Stimulated activated CD8-positive, alpha-beta memory T cell treated with anti-CD3 and anti-CD28 coated beads, Interleukin-15, amount 100 ng/mL, for 24 hours (primary cell): Measurements from ENCODE around the gene CDK6.

Experiments
- DNase-seq: peaks from one replicate; pipeline ENCODE4 v3.0.0-alpha.2; 2020; ENCODE audit warnings: low read depth

The CDK6 gene

GRCh38 chr7:92826258-92826938 lies 10.0 kb downstream of the CDK6 start:
- DNase-seq: no peak

DNA sequence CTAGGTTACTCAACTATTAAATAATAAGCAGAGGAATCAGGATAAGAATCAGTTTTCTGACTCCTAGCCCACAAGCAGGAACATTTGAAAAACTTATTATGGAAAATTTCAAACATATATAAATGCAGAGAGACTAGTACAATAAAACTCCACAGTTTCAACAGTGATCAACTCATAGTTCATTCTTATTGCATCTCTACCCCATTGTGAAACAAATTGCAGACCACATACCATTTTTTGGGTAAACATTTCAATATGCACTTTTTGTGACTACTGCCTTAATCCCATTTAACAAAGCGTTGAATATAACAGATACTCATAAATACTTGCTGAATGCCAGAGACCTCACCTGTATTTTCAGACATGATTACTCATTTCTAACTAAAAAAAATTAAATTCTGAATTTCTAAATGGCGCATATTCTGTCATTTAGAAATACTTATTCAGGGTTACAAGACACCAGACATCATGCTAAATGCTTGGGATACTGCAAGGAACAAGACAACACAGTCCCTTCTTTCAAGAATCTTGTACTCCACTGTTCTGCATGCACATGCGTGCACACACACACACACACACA lies 11.4 kb downstream of the CDK6 start:
- DNase-seq: no peak

DNA sequence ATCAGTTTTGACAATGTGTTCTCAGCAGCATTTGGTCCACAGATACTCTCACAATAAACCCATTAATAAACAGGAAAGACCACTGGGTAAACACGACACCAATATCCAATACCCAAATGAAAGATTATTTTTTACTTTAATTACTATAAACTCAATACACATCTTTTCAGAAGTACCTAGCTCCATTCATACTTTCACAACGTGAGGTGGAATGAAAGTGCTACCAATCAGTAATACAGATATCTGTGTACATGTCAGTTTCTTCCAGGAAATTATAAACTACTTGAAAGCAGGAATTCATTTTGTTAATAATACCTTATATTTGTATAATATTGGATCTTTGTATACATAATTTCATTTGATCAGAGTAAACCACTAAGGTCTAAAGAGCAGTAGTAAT lies 11.9 kb downstream of the CDK6 start:
- DNase-seq: no peak

DNA sequence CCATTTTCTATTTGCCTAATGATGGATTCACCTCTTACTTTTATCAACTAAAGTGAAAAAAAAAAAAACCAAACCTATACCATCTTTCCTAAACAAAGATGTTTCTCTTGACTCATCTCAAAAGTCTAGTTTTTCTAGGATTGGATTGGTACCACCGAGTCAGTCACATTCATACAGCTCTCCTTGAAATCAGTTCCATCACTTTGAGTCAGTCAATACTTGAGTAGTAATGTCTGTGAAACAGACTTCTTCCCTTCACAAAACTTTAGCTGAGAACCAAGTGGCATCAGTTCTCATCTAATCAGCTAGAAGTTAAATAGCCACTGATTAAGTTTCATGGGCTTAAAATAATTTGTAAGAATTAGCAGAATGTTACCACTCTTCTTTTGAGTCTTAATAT lies 13.3 kb downstream of the CDK6 start:
- no peak for DNase-seq

DNA sequence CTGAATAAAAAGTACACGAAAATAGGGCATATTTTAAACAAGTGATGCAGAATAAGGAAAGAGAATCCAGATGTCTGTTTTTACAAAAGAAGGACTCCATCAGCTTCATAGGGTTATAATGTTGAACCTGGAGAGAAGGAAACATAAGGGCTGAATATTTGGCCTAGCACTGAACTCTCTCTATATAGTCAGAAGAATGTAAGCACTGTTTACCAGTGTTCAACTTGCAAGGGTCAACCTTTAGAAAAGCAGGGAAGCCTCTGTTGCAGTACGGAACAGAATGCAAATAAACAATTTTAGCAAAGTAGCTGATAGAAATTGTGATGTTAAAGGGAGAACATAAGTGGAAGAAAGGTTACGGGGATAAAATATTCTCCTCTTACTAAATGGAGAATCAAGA lies 16.2 kb downstream of the CDK6 start:
- no peak for DNase-seq

DNA sequence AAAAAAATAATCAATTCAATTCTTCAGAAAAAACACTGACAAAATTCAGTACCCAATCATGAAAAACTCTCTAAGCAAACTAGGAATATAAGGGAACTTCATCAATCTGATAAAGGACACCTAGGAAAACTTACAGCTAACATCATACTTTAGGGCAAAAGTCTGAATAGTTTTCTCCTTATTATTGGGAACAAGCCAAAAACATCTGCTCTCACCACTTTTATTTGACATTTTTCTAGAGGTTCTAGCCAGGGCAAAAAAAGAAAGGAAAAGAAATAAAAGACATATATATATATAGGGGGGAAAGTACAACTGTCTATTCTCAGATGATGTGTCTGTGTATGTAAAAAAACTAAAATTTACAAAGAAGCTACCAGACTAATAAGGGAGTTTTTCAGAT lies 19.0 kb downstream of the CDK6 start:
- no peak for DNase-seq

GRCh38 chr7:92815412-92815811 lies 21.0 kb downstream of the CDK6 start:
- no peak for DNase-seq

DNA sequence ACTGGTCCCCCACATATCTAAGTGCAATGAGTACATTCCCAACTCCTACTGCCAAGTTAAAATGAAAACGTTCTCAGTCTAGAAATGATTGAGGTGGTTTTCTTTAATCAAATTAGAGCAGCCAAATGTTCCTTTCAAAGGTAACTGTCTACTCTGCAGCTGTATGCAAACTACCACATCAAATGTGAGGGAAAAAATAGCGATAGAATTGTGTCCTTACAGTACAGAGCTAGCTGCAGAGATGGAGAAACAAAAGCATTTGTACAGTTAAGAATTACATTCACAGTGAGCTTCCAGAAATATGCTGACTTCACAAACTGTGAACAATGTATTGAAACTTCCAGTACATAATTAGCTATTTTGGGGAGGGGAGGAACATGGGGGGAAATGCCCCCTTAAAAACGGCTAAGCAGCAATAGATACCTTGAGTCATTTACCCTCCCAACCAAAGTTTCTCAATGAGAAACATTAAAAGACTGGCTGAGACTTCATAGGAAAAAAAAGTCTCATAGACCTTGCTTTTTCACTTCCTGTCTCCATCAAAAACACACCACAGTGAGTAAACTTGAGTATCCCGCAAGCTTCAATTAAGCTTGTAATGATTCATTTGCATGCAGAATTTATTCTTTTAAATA lies 22.9 kb downstream of the CDK6 start:
- DNase-seq: no peak

DNA sequence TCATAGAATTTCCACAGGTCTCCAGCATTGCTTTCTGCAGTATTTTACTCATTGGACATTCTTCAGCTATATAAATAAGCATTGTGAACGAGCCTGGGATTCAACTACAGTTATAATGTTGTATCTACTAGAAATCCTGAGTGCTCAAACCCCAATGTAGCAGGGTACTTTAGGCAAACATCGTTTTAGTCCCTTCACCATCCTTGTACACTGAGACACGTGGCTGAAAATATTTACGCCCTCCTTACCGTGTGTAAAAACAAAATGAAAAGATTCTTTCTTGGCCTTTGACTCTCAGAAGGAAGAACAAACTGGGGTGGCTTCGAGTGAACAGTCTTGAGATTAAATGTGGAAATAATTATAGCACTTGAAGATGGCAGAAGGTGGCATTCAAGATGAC lies 25.2 kb downstream of the CDK6 start:
- no peak for DNase-seq

- DNase-seq: no peak
Observed at GRCh38 chr7:92809760-92810573, 26.4 kb downstream of the CDK6 start.

DNA sequence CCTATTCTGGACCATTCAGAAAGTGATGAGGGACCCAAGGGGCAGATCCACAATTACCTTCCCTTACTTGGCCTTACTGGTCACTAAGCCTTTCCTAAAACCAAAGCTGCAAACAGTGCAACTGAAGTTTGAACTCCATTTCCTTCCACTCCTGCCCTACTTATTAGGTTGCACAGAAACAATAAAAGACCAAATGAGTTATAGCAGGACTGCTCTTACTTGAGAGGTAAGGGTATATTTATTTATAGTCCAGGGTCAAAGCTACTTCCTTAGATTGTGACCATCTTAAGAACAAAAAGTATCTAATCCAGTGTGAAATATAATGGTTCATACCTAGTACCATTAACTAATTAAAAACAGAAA lies 27.0 kb downstream of the CDK6 start:
- DNase-seq: no peak

DNA sequence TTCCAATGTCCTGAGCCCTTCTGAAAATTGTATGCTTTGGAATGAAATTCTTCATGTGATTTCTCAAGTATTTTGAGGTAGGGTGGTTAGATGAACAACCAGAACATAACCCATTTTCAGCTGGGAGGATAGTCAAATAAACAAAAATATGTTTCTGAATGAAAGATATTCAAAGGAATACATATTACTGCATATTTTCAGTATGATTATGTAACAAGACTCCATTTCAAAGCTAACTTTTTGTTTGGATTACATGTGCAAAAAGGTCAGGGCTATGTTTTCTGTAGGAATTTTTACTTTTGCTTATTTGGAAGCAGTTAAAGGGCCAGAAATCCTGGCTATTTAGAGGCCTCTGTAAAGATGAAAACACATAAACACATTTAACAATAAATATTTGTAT lies 27.7 kb downstream of the CDK6 start:
- DNase-seq: no peak

- DNase-seq: no peak
Observed at GRCh38 chr7:92808006-92808405, 28.4 kb downstream of the CDK6 start.

GRCh38 chr7:92806496-92806895 lies 29.9 kb downstream of the CDK6 start:
- no peak for DNase-seq

DNA sequence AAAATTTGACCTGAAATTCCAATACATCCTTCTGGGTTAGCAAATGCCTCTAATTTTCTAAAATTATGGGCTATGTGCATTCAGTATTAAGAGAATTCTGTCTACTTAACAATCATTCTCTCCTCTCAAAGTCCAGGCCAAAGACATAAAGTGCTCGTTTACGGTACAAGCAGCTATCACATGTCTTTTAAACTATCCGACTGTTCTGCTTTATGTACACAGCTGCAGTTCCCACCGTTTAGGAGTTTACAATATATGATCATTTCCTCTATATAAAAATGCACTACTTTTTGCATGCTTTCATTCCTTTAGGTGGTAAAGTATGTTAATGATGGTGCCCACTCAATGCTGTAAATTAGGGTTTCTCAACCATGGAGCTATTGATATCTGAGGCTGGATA lies 34.0 kb downstream of the CDK6 start:
- no peak for DNase-seq

- DNase-seq: no peak
Observed at GRCh38 chr7:92799446-92800211, 36.7 kb downstream of the CDK6 start.

DNA sequence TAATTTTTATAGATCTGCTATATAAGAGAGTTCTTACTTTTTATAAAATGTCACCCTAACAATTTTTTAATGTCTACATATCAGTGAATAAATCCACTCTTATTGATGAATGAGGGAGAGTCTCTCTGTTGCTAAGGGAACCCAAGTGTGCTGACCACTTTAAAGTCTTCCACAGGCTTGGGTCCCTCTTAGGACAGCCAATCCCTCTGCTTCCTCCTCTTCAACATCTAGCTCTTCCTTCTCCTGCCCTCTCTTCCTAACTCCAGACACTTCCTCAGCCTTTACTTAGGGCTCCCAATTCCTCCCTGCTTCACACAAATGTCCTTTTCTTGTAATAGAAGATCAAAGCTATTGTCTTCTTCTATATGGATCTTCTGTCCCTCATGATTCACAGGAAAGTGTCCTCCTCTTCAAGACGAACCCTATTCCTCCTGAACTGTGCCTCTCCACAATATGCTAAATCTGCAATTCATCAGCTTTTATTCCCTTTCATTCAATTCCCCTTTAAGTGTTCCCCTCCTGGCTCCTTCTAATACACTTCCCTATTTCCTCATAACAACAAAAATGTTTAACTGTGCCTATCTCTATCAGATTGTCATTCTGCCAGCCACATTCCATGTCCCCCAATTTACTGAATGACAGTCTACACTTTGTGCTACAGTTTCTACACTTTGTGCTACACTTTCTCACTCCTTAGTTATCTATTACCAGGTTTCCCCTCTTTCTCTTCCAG lies 37.7 kb downstream of the CDK6 start:
- no peak for DNase-seq

GRCh38 chr7:92797693-92798092 lies 38.7 kb downstream of the CDK6 start:
- DNase-seq: no peak

DNA sequence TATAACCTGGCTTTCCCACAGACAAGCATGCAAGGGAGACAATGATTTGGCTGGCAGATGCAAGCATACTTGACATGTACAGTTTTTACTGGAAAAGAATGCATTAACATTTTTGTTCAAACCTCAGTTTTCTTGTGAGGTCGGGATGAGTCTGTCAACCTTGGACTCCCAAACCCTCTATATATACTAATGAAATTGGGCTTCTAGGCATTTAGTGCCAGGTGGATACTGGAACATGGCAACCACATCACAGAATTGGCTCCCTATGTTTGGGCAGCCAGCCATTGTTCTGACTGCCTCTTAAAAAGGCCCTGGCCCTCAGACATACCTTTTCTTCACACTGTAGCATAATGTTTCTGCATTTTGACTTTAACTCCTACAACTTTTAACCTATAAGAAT lies 39.1 kb downstream of the CDK6 start:
- no peak for DNase-seq

DNA sequence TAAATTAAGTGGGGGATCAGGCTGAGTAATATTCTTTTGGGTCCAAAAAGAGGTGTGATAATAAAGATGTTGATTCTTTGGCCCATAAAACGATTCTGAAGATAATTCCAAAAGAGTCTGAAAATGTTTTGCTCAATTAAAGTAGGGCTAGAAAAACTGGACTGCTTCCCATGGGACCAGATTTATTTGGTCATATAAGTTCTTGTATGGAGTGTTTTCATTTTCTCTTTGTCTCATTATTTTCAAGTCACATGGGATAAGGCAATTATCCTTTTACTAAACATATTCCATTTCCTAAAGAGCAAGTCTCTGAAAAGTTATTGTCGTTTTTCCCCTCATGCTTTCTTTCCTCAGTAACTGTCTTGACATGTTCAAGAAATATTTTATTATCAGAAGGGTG lies 41.5 kb downstream of the CDK6 start:
- DNase-seq: no peak

DNA sequence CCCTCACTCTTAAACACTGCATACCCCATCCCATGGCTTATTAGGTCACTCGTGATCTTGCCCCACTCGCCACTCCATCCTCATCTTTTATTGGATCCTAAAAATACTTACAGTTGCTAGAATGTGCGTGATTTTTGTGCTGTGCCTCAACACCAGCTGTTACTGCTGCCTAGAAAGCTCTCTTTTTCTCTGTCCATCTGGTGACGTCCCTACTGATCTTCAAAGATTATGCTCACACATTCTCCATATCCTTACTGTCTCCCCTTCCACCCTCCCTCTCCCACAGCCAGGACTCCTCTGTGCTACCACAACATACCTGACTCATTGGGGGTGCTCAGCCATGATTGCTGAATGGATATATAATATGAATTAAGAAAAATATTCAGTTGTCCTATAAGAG lies 42.0 kb downstream of the CDK6 start:
- no peak for DNase-seq
